GM20000 (cell line): ENCODE measurements around the gene SMIM22.

ENCODE experiments used
- DNase-seq: peaks from one replicate; pipeline ENCODE4 v3.0.0; 2012; ENCODE audit warnings: low spot score
- TF ChIP-seq, protein P1 (sequence below): IDR thresholded peaks from 2 replicates; pipeline ENCODE4 v1.5.1; 2012; ENCODE audit warnings: mild to moderate bottlenecking, control low read depth; ENCODE audit errors: extremely low read depth, missing control alignments

Gene SMIM22

DNA sequence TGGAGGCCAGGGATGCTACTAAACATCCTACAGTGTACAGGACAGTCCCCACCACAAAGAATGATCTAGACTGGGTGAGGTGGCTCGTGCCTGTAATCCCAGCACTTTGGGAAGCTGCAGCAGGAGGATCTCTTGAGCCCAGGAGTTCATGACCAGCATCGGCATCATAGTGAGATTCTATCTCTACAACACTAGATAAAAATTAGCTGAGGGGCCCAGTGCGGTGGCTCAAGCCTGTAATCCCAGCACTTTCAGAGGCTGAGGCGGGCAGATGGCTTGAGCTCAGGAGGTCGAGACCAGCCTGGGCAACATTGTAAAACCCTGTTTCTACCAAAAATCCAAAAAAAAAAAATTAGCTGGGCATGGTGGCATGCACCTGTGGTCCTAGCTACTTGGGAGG is 22.8 kb upstream of the SMIM22 start:
- TF ChIP-seq, protein P1, sequence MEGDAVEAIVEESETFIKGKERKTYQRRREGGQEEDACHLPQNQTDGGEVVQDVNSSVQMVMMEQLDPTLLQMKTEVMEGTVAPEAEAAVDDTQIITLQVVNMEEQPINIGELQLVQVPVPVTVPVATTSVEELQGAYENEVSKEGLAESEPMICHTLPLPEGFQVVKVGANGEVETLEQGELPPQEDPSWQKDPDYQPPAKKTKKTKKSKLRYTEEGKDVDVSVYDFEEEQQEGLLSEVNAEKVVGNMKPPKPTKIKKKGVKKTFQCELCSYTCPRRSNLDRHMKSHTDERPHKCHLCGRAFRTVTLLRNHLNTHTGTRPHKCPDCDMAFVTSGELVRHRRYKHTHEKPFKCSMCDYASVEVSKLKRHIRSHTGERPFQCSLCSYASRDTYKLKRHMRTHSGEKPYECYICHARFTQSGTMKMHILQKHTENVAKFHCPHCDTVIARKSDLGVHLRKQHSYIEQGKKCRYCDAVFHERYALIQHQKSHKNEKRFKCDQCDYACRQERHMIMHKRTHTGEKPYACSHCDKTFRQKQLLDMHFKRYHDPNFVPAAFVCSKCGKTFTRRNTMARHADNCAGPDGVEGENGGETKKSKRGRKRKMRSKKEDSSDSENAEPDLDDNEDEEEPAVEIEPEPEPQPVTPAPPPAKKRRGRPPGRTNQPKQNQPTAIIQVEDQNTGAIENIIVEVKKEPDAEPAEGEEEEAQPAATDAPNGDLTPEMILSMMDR: no peak
- DNase-seq: no peak

DNA sequence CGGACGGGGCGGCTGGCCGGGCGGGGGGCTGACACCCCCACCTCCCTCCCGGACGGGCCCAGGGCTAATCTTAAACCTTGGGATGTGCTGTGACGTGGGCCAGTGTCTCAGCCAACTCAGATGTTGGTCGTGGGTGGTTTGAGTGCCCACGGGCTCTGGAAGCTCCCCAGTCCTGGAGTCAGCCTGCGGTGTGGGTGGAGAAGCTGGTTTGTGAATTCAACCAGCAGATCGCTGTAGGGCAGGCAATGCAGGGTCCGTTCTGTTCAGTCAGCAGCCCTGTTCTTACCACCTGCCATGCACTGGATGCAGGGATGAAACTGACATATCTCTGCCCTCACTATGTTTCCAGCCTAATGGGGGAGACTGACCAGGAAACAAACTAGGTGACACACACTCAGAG is 20.2 kb upstream of the SMIM22 start:
- TF ChIP-seq, protein P1: no peak
- DNase-seq: no peak

DNA sequence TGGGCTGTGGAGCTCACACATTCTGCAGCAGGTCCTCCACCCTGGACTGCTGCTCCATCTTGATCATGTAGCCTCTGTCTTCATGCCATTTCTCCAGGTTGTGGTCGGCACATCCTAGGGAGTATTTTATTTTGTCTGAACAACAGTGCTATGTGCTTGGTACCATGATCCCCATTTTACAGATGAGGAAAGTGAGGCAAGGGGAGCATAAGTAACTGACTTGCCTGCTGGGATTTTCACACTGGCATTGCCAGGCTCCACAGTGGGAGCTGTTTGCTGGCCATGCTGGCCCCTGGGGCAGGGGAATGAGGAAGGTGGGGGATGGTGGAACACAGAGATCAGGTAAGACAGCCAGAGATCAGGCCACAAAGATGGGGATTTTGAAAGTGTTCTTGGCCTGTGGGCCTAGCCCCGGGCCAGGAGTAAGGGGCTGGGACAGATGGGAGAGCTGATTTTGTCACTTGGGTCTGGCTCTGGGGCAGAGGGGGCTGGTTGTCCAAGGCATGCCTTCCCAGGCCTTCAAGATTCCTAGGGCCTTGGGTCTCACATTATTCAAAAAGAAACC is 18.9 kb upstream of the SMIM22 start:
- no peak for DNase-seq
- TF ChIP-seq, protein P1: no peak

DNA sequence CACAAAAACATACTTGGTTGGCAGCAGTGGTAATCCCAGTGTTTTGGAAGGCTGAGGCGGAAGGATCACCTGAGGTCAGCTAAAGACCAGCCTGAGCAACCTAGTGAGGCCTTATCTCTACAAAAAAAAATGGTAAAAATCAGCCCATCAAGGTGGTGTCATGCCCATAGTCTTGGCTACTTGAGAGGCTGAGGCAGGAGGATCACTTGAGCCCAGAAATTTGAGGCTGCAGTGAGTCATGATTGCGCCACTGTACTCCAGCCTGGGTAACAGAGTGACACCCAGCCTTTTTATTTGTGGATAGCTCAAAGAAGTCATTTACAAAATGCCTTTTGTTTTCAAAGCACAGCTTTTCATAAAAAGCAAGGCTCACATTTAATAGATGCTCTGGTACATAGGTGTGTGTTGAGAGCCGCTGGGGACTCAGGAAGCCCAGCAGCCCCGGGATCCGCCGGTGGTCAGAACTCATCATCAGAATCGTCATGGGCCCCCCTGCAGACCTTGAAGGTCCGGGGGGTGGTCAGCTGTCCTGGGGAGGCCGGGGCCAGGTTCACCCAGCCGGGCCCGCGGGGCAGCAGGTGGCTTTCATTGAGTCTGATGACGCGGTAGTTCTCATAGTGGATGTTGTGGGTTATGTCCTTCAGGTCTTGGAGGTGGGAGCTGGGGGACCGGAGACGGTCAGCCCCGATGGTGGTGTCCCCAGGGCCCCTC is 17.7 kb upstream of the SMIM22 start:
- no peak for DNase-seq
- TF ChIP-seq, protein P1: no peak

DNA sequence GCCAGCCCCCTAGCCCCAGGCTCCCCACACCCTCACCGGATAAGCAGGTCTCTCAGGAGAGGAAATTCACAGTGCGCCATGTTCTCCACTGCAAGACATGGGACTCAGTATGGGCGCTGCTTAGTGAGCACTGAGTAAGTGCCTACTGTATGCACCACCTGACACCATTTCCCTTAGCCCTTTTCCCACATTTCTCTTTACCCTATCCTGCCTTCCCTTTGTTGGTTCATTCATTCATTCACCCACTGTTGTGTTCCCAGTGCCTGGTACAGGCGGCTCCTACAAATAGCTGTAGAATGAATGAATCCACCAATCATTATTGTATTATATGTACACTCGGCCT is 17.1 kb upstream of the SMIM22 start:
- TF ChIP-seq, protein P1: no peak
- DNase-seq: no peak

DNA sequence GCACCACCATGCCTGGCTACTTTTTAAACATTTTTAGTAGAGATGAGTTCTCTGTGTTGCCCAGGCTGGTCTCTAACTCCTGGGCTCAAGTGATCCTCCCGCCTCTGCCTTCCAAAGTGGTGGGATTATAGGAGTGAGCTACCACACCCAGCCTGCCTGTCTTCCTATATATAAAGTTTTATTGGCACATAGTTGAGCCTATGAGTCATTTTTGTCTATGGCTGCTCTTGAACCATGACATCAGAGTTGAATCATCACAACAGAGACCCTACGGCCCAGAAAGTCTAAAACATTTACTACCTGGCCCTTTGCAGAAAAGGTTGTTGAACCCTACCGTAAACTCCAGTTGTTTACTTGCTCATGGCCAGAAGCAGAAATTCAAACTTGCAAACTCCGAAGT is 14.9 kb upstream of the SMIM22 start:
- TF ChIP-seq, protein P1: no peak
- no peak for DNase-seq

DNA sequence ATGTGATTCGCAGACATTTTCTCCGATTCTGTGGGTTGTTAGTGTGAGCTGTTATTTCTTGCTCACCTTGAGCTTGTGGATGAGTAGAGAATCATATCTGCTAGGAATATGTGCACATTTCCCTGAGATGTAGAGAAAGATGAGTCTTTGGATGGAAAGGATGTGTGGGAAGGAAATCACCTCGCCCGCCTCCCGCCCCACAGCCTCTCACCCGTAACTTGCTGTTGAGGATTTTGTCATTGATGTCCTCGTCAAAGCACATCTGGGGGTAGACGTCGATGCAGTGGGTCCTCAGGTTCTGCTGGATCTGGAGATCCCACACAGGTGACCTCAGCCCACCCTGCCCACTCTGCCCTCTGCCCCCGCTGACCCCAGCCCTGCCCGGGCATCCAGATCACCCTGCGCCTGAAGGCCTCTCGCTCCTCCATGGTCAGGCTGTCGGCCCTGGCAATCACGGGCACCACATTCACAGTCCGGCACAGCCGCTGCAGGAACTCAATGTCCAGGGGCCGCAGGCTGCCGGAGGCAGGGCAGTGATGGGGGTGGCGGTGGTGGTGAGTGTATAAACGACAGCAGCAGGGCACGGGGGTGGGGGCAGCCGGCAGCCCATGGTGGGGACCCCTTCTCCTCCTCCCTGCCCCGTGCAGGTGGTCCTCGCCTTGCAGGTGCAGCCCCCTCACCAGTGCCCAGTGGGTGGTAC is 11.8 kb upstream of the SMIM22 start:
- TF ChIP-seq, protein P1: no peak
- DNase-seq: no peak
